ENCODE data around the gene ACP7.
"Not testable (repeated sequence)": the region's sequence is repeated elsewhere in the genome, so short reads cannot be mapped to it uniquely, and the experiment has no call there.

Gene ACP7

DNA sequence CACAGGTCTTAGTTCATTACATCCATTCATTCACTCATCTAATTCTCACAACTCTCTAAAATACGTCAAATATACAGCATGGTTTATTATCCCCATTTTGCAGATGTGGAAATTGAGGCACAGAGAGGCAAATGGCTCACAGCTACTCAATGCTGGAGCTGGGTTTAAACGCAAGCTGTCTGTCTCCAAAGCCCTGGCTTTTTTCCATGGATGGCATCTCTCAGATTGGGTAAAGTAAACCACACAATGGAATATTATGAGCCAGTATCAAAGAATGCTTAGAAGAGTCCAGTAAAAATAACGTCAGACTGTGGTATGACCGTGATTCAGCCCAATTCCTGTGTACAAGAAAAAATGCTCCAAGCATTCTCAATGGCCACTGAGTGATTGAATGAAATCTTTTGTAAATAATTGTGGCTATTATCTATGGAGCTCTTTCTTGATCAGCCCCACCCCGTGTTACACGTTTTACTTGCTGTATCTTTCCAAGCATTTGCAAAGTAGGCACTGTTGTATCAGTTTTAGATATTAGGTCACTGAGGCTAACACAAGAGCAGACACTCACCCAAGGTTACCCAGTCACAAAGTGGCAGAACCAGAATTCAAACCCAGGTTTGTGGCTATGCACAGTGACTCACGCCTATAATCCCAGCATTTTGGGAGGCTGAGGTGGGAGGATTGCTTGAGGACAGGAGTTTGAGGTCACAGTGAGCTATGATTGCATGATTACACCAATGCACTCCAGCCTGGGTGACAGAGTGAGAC is 5.5 kb upstream of the ACP7 start:
- DNase-seq: no peak

DNA sequence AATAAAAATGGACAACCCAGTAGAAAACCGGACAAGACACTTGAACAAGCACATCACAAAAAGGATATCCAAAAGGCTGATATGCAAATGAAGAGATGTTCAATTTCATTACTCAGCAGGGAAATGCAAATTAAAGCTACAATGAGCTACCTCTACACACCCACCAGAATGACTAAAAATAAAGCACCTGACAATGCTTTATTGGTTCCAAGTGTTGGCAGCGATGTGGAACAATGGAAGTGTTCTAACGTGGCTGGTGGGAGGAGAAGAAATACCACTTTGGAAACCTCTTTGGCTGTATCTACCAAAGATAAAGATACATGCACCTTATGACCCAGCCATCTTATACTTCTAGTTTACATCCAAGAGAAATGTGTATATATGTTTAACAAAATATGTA is 3.7 kb upstream of the ACP7 start:
- DNase-seq: no peak

DNA sequence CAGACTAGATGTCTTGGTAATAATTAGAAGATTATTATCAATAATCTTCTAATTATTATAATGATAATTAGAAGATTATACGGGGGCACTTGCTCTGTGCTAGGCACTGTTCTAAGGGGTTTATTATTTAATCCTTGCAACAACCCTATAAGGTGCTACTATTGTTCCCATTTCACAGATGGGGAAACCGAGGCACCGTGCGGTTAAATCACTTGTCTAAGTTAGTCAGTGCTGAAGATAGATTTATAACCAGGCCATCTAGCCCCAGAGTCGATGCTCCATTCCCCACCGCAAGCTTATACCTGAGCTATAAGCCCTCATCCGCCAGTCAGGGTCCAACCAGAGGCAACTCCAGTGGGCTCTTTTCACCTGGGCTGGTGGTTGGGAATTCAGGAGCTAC is 2.0 kb upstream of the ACP7 start:
- no peak for DNase-seq

DNA sequence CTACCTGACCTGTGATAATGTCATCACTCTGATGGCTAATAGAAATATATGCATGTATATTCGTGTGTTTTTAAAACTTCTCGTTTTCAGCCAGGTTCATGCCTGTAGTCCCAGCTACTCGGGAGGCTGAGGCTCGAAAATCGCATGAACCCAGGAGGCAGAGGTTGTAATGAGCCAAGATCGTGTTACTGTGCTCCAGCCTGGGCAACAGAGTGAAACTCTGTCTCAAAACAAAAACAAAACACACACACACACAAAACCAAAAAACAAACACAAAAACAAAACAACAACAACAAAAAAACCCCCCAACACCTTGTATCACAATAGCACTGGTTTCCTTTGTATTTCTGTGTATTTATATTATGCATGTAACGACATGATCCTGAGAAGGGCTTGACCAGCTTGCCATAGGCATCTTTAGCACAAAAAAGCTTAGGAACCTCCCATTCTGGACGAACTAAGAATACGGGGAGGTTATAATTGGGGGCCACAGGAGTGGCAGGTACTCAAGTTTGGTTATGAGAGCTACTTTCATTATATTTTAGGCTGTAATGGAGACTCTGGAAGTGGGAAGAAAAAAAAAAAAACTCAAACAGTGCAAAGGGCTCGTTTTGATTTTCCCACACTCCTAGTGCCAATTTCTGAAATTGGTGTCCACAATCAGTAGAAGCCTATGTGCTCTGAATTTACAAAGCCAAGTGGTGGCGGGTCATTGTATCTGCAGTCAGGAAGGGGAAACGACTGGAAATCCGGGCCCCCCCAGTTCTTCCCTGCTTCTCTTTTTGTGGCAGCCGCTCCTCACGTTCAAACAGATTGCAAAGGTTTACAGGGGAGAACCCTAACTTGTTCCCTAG is 1.2 kb upstream of the ACP7 start:
- DNase-seq: no peak

DNA sequence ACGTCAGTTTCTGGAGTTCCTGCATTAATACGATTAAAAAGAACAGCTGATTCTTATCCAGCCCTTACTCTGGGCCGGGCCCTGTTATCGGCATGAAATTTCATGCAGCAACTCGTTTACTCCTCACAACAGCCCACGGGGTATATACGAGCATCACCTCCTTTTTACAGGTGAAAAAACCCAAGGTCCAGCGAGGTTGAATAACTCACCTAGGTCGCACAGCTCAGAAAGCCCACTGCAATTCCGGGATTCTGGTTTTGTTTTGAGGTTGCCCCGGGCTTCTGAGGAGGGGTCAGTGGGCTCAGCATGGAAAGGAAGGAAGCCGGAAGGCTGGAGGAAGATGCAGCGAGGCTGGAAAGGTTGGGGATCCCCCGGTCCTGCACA is 577 bp upstream of the ACP7 start:
- no peak for DNase-seq

DNA sequence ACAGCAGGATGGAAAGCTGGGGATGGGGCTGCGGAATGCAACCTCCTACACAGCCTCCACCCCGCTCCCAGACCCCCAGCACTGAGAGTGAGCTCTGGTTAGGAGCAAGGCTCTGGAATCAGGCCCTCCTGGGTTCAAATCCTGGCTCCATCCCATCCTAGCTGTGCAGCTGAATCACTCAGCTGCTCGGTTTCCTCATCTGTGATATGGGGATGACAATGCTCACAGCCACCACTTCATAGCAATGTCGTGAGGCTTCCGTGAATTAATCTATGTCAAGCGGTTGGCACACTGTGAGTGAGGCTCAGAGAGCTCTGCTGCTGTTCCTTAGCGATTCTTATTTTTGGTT is 538 bp downstream of the ACP7 start:
- no peak for DNase-seq

DNA sequence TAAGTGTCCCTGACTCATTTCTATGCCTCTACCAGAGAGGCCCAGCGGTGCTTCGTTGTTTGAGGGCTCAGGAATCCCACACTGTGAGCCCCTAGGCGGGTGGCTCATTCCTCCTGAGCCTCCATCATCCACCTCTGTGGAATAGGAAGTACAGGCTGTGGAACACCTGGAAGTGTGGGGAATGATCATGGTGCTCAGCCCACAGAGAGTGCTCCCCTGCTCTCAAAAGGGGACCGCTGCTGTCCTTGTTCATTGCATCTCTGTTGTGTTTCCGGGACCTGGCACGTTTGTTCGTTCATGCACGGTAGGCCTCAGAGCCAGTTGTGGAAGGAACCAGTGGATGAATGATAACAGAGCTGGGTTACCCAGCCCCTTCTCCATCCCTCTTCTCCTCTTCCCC is 1.2 kb downstream of the ACP7 start:
- no peak for DNase-seq

DNA sequence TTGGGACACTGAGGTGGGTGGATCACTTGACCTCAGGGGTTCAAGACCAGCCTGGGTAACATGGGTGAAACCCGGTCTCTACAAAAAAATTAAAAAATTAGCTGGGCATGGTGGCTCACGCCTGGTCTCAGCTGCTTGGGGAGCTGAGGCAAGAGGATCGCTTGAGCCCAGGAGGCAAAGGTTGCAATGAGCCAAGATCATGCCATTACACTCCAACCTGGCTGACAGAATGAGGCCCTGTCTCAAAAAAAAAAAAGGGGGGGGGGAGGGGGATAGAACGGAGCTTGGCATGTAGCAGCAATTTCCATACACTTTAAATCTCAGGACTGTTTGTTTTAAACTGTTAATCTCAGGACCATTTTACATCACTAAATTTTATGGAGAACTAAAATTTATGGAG is 2.2 kb downstream of the ACP7 start:
- DNase-seq: no peak

DNA sequence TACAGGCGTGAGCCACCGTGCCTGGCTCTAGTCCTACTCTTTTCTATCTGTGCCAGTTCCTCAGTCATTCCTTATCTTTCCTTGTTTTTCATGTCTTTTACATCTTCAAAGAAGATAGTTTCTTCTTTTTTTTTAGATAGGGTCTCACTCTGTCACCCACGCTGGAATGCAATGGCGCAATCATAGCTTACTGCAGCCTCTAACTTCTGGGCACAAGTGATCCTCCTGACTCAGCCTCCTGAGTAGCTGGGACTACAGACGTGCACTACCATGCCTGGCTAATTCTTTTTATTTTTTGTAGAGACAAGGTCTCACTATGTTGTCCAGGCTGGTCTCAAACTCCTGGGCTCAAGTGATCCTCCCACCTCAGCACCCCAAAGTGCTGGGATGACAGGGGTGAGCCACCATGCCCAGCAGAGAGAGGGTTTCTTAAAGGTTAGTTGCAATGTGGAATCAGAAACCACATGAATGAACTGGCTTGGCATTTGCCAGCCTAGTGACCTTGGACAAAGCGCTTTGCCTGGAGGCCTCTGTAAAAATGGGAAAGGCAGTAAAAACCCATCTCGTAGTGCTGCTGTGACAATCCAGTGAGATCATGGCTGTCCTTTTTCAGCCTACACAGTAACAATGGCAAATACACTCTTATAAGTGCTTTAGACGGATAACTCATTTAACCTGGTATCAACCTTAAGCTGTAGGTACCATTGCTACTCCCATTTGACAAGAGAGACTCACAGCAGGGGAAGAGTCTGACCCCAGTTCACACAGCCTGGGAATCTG is 3.9 kb downstream of the ACP7 start:
- no peak for DNase-seq

DNA sequence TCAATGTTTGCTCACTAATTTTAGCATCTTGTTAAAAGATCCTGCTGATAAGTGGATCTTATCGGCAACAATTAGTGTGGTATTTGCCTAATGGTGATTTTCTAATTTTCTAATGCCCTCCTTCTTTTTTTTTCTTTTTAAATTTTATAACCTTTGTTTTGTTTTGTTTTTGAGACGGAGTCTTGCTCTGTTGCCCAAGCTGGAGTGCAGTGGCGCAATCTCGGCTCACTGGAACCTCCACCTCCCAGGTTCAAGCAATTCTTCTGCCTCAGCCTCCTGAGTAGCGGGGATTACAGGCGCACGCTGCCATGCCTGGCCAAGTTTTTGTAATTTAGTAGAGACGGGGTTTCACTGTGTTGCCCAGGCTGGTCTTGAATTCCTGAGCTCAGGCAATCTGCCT is 5.8 kb downstream of the ACP7 start:
- not testable (repeated sequence) for DNase-seq

DNA sequence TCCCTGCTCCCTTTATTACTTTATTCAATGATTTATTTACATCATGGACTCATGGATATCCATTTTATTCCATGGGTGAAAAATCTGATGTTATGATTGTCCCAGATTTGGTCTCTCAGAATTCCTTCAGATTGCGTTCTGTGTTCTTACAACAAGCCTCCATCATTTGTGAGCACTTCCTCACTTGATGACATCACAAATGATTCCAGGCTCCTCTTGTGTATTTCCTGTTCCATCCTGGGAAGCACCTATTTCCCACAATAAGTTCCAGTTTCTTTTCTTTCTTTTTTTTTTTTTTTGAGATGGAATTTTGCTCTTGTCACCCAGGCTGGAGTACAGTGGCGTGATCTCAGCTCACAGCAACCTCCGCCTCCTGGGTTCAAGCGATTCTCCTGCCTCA is 6.7 kb downstream of the ACP7 start:
- DNase-seq: no peak

DNA sequence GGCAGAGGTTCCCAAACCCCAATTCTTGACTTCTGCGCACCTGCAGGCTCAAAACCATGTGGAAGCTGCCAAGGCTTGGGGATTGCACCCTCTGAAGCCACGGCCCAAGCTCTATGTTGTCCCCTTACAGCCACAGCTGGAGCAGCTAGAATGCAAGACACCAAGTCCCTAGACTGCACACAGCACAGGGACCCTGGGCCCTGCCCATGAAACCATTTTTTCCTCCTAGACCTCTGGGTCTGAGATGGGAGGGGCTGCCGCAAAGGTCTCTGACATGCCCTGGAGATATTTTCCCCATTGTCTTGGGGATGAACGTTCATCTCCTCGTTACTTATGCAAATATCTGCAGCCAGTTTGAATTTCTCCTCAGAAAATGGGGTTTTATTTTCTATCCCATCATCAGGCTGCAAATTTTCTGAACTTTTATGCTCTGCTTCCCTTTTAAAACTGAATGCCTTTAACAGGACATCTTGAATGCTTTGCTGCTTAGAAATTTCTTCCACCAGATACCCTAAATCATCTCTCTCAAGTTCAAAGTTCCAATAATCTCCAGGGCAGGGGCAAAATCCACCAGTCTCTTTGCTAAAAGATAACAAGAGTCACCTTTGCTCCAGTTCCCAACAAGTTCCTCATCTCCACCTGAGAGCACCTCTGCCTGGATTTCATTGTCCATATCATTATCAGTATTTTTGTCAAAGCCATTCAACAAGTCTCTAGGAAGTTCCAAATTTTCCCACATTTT is 11.8 kb downstream of the ACP7 start:
- not testable (repeated sequence) for DNase-seq

DNA sequence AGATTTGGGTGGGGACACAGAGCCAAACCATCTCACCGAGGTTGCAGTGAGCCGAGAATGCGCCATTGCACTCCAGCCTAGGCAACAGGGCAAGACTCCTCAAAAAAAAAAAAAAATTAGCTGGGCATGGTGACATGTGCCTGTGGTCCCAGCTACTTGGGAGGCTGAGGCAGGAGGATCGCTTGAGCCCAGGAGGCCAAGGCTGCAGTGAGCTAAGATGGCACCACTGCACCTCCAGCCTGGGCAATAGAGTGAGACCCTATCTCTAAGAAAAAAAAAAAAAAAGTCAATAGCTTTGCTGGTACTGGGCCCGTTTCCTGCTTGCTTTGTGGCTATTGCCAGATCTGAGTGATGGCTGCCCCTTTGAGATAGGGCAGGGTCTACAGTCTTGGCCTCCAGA is 13.1 kb downstream of the ACP7 start:
- no peak for DNase-seq

DNA sequence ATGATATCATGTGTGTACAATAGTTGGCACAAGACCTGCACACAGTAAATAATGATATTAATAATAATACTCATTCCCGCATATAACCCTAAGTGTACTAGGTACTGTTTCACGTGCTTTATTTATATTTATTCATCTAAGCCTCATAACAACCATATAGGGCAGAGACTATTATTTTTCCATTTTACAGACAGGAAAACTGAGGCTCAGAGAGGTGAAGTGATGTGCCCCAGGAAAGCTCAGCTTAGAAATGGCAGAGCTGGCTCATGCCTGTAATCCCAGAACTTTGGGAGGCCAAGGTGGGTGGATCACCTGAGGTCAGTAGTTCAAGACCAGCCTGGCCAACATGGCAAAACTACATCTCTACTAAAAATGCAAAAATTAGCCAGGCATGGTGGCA is 13.6 kb downstream of the ACP7 start:
- no peak for DNase-seq

DNA sequence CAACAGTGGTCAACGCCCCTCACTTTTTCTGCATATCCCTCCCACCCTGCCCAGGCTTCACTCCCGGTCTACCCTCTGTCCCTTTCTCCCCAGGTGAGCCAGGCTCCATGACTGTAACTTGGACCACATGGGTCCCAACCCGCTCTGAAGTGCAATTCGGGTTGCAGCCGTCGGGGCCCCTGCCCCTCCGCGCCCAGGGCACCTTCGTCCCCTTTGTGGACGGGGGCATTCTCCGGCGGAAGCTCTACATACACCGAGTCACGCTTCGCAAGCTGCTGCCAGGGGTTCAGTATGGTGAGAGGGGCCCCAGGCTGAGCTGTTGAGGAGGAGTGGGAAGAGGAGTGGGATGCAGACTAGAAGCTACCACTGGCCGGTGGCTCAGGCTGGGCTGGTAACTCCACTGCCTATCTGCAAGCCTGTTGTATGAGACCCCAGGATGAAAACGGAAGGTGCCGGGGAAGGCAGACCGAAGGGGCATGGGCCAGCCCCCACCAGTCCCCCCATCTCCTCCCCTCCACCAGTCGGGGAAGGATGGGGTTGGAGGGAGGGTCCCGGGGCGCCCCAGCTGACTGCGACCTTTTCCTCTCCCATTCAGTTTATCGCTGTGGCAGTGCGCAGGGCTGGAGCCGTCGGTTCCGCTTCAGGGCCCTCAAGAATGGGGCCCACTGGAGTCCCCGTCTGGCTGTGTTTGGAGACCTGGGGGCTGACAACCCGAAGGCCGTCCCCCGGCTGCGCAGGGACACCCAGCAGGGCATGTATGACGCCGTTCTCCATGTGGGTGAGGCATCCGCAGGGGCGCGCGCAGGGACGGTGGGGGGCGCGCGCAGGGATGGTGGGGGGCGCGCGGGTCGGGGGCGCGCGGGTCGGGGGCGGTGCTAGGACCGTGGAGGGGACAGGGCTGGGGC is 14.4 kb downstream of the ACP7 start:
- no peak for DNase-seq

DNA sequence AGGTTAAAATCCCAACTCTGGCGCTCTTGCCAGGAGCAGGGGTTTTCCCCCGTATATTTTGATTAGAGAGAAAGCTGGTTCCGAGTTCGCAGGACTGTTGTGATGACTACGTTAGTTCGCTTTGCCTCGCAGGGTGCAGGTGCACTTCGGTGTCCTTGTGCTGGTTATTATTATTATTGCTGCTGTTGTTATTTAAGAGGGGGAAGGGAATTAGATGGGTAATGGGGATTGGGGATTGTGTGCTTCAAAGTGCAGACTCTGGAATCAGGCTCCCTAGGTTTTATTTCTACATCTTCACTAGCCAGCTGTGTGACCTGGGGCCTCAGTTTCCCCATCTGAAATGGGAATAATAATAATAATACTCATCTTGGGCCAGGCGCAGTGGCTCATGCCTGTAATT is 15.2 kb downstream of the ACP7 start:
- DNase-seq: no peak

DNA sequence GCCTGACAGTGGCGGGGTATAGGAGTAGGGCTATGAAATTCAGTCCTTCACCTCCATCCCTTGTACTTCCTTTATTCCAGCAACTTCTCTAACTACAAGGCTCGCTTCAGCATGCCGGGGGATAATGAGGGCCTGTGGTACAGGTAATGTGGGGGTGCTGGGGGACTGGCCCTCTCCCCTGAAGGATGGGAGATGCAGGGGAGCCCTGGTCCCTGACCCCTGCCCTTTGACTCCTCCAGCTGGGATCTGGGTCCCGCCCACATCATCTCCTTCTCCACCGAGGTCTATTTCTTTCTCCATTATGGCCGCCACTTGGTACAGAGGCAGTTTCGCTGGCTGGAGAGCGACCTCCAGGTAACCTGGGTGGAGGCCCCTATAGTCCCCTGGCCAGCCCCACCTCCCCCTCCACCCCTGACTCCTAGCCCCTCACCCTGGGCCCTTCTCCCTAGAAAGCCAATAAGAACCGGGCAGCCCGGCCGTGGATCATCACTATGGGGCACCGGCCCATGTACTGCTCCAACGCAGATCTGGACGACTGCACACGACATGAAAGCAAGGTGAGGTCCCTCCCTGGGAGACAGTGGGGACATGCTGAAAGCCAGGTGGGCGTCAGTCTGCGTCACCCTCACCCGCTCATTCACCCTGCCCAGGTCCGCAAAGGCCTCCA is 16.5 kb downstream of the ACP7 start:
- no peak for DNase-seq

DNA sequence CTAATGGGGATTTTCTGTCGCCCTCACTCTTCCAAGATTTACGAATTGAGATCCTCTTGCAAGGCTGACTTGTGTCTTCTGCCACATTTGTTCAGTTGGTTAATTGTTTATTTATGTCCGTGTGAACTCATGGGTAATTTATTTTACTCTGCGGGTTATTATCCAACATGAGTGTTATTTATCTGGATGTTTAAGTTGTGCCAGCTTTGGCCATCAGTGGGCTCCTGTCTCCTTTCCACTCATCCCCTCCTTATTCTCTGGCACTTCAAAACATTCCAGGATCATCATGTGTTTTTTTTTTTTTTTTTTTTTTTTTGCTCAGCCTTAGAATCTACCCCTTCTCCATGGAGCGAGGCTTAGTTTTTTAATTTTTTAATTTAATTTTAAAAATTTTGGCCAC is 19.0 kb downstream of the ACP7 start:
- no peak for DNase-seq

DNA sequence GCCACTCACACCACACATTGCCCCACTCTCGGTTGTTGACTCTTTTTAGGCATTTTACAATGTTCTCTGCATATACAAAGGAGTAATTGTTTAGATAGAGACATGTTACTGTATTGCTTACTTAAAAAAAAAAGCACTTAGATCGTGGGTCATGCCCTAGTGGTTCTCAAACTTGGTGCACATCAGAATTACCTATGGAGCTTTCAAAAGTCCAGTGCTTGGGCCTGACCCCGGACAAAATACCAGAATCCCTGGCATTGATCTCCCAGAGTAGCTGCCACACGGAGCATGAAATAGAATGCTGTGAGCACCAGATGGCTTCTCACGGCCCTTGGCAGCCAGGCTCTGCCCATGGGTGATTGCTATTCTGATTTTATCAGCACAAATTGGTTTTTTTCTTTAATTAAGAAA is 20.0 kb downstream of the ACP7 start:
- no peak for DNase-seq

DNA sequence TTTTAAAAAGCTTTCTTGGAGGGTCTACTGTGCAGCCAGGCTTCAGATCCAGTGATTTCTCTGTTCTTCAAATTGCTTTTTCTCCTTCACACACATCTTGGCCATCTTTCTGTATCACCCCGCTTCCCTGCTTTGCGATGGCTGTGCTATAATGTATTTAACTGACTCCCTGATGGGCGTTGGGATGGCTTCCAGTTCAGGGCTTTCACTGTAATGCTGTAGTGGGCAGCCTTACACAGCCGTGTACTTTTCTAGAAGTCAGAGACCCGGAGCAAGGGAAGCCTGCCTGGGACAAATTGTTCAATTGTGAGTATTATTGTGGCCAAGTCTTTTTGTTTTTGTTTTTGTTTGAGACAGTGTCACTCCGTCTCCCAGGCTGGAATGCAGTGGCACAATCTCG is 22.0 kb downstream of the ACP7 start:
- DNase-seq: no peak

DNA sequence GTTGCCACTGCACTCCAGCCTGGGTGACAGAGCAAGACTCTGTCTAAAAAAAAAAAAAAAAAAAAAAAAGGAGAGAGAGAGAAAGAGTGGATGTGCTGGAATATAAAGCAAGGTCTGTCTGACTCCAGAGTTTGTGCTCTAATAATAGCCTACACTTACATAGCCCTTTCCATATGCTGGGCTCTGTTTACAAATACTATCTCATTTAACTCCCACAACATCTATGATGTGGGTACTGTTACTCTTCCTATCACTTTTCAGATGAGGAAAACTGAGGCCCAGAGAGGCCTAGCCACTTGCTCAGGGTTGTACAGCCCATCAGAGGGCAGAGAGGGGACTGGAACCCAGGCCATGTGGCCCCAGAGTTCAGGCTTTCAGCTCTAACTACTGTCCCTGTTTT is 25.5 kb downstream of the ACP7 start:
- no peak for DNase-seq
